Activated naive CD4-positive, alpha-beta T cell treated with anti-CD3 and anti-CD28 coated beads, Interleukin-2, amount 10 ng/mL, durations not matched to agents 7 days and 5 days (primary cell): ENCODE measurements around the gene FAIM.
A peak's percentile ranks its signal among the peaks of the same experiment; 100 is the strongest.
"Not testable (repeated sequence)": the region's sequence is repeated elsewhere in the genome, so short reads cannot be mapped to it uniquely, and the experiment has no call there.

Source experiments
- CTCF ChIA-PET: fragments of 350-600 bp; sonication (Branson Sonifier 250); formaldehyde crosslinking; loops from one replicate; lab custom pipeline; 2021; ENCODE audit warnings: antibody characterized with exemption; lab: Charles Lee
- DNase-seq: peaks from one replicate; pipeline ENCODE4 v3.0.0-alpha.2; 2020
- H3K27ac Mint-ChIP-seq: one replicate; pipeline ENCODE4 v1.8.0; 2021; ENCODE audit warnings: mild to moderate bottlenecking, moderate library complexity, mixed read lengths
- H3K27me3 Mint-ChIP-seq: one replicate; pipeline ENCODE4 v1.8.0; 2021; ENCODE audit warnings: mild to moderate bottlenecking, mixed read lengths
- H3K36me3 Mint-ChIP-seq: one replicate; pipeline ENCODE4 v1.8.0; 2021; ENCODE audit warnings: mixed read lengths
- H3K4me1 Mint-ChIP-seq: one replicate; pipeline ENCODE4 v1.8.0; 2021; ENCODE audit warnings: mixed read lengths
- H3K4me3 Mint-ChIP-seq: one replicate; pipeline ENCODE4 v1.8.0; 2021; ENCODE audit warnings: mild to moderate bottlenecking, moderate library complexity, mixed read lengths
- H3K9me3 Mint-ChIP-seq: one replicate; pipeline ENCODE4 v1.8.0; 2021; ENCODE audit warnings: mixed read lengths

The FAIM gene, protein sequence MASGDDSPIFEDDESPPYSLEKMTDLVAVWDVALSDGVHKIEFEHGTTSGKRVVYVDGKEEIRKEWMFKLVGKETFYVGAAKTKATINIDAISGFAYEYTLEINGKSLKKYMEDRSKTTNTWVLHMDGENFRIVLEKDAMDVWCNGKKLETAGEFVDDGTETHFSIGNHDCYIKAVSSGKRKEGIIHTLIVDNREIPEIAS

GRCh38 chr3:138608322-138609135, at the start of gene FAIM:
FAIM (plus strand) TSS chr3:138608771; CDS start chr3:138619727, 10,956 bp downstream.
- peak; percentile 75 for DNase-seq
- Mint-ChIP-seq H3K27ac (peak within 1 kb of the TSS; percentile 90), H3K9me3 (peaks cover 6% of the 10 kb centered on the region), H3K4me1 (peaks cover 19% of the 10 kb centered on the region), H3K4me3 (peak within 1 kb of the TSS; percentile 73), H3K27me3 (peaks cover 10% of the 10 kb centered on the region), H3K36me3 (peaks cover 10% of the 10 kb centered on the region)
- CTCF ChIA-PET: interaction anchor here (1.0 to 1.1 kb wide), 2 partner anchors 31 to 70 kb away, joined by 3 read pairs; no protein-coding TSS in a partner anchor

GRCh38 chr3:138559134-138559533, 49.4 kb upstream of the FAIM start:
- peaks cover 37% of the 10 kb centered on the region for H3K36me3 Mint-ChIP-seq
- no peak for DNase-seq
- no peak overlapping the region for H3K27ac Mint-ChIP-seq
- no peak overlapping the region for H3K4me3 Mint-ChIP-seq
- H3K4me1 Mint-ChIP-seq: peaks cover 8% of the 10 kb centered on the region
- H3K27me3 Mint-ChIP-seq: no peaks in the 10 kb centered on the region
- CTCF ChIA-PET: interaction anchor here (0.6 to 1.4 kb wide), 4 partner anchors 18 to 516 kb away, joined by 3 to 4 read pairs (median 3); no protein-coding TSS in a partner anchor
- peaks cover 26% of the 10 kb centered on the region for H3K9me3 Mint-ChIP-seq

DNA sequence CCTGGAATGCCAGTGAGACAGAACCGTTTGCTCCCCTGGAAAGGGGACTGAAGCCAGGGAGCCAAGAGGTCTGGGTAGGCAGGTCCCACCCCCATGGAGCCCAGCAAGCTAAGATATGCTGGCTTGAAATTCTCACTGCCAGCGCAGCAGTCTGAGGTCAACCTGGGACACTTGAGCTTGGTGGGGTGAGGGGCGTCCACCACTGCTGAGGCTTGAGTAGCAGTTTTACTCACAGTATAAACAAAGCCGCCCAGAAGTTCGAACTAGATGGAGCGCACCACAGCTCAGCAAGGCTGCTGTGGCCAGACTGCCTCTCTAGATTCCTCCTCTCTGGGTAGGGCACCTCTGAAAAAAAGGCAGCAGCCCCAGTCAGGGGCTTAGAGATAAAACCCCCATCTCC, 48.1 kb upstream of the FAIM start:
- H3K36me3 Mint-ChIP-seq: peaks cover 36% of the 10 kb centered on the region
- CTCF ChIA-PET: no interaction called here
- no peak overlapping the region for H3K4me3 Mint-ChIP-seq
- no peaks in the 10 kb centered on the region for H3K27me3 Mint-ChIP-seq
- no peak for DNase-seq
- H3K4me1 Mint-ChIP-seq: peaks cover 6% of the 10 kb centered on the region
- H3K27ac Mint-ChIP-seq: no peak overlapping the region
- H3K9me3 Mint-ChIP-seq: peaks cover 23% of the 10 kb centered on the region

- H3K4me3 Mint-ChIP-seq, DNase-seq, H3K27me3 Mint-ChIP-seq, CTCF ChIA-PET, H3K4me1 Mint-ChIP-seq, H3K27ac Mint-ChIP-seq: not testable (repeated sequence)
- H3K9me3 Mint-ChIP-seq: peaks cover 16% of the 10 kb centered on the region
- H3K36me3 Mint-ChIP-seq: peaks cover 39% of the 10 kb centered on the region
Observed at GRCh38 chr3:138562902-138563301, 45.7 kb upstream of the FAIM start.

GRCh38 chr3:138566293-138566692, 42.3 kb upstream of the FAIM start:
- CTCF ChIA-PET, H3K27me3 Mint-ChIP-seq, H3K4me1 Mint-ChIP-seq, DNase-seq, H3K4me3 Mint-ChIP-seq, H3K9me3 Mint-ChIP-seq, H3K27ac Mint-ChIP-seq: not testable (repeated sequence)
- peaks cover 38% of the 10 kb centered on the region for H3K36me3 Mint-ChIP-seq

GRCh38 chr3:138567403-138567802, 41.2 kb upstream of the FAIM start:
- DNase-seq: no peak
- CTCF ChIA-PET: interaction anchor here (1.1 kb wide), 1 partner anchor 348 kb away, joined by 3 read pairs; no protein-coding TSS in a partner anchor
- H3K27ac Mint-ChIP-seq: no peak overlapping the region
- H3K27me3 Mint-ChIP-seq: no peaks in the 10 kb centered on the region
- H3K4me3 Mint-ChIP-seq: no peak overlapping the region
- peaks cover 42% of the 10 kb centered on the region for H3K36me3 Mint-ChIP-seq
- peaks cover 17% of the 10 kb centered on the region for H3K4me1 Mint-ChIP-seq
- H3K9me3 Mint-ChIP-seq: peaks cover 3% of the 10 kb centered on the region

- CTCF ChIA-PET: interaction anchor here (1.0 to 2.1 kb wide), 3 partner anchors 24 to 90 kb away, joined by 3 to 6 read pairs (median 4); no protein-coding TSS in a partner anchor
- Mint-ChIP-seq H3K36me3 (peaks cover 49% of the 10 kb centered on the region), H3K27me3 (no peaks in the 10 kb centered on the region), H3K4me3 (no peak overlapping the region), H3K9me3 (peaks cover 10% of the 10 kb centered on the region), H3K27ac (no peak overlapping the region), H3K4me1 (peaks cover 11% of the 10 kb centered on the region)
- no peak for DNase-seq
Observed at GRCh38 chr3:138569090-138569489, 39.5 kb upstream of the FAIM start.

DNA sequence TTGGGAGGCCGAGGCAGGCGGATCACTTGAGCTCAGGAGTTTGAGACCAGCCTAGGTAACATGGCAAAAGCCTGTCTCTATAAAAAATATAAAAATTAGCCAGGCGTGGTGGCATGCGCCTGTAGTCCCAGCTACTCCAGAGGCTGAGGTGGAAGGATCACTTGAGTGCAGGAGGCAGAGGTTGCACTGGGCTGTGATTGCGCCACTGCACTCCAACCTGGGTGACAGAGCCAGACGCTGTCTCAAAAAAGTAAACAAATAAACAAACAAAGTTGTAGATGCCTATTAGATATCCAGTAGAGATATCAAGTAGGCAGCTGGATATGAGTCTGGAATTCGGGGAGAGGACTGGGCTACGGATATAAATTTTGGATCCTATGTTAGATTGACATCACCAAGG, 38.9 kb upstream of the FAIM start:
- H3K27me3 Mint-ChIP-seq, DNase-seq, H3K27ac Mint-ChIP-seq, H3K4me3 Mint-ChIP-seq: not testable (repeated sequence)
- CTCF ChIA-PET: interaction anchor here (1.0 to 2.1 kb wide), 3 partner anchors 23 to 90 kb away, joined by 3 to 6 read pairs (median 4); no protein-coding TSS in a partner anchor
- Mint-ChIP-seq H3K36me3 (peaks cover 51% of the 10 kb centered on the region), H3K4me1 (peaks cover 11% of the 10 kb centered on the region), H3K9me3 (peaks cover 12% of the 10 kb centered on the region)

- H3K4me3 Mint-ChIP-seq: no peak overlapping the region
- peaks cover 23% of the 10 kb centered on the region for H3K9me3 Mint-ChIP-seq
- no peaks in the 10 kb centered on the region for H3K27me3 Mint-ChIP-seq
- CTCF ChIA-PET: no interaction called here
- peaks cover 56% of the 10 kb centered on the region for H3K36me3 Mint-ChIP-seq
- no peak for DNase-seq
- no peak overlapping the region for H3K27ac Mint-ChIP-seq
- H3K4me1 Mint-ChIP-seq: peaks cover 28% of the 10 kb centered on the region
Observed at GRCh38 chr3:138573138-138573537, 35.4 kb upstream of the FAIM start.

DNA sequence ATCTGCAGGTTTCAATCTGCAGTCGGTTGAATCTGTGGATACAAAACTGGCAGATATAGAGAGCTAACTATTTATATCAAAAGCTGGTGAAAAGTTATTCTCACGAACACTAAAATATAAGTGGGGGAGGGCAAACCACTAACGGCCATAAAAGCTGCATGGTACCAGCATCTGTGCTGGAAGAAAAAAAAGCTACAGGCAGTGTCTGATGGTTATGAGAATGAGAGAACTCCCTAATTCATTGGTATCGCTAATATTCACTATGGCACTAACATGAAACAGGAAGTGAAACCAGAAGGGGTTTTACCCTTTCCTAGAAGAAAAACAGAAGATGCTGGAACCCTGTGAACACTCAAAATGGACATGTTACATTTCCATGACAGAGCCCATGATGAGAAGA, 30.4 kb upstream of the FAIM start:
- Mint-ChIP-seq H3K36me3 (peaks cover 42% of the 10 kb centered on the region), H3K9me3 (peaks cover 21% of the 10 kb centered on the region), H3K4me3 (peak overlapping the region; percentile 6), H3K27me3 (no peaks in the 10 kb centered on the region), H3K4me1 (peaks cover 37% of the 10 kb centered on the region), H3K27ac (peak overlapping the region; percentile 46)
- no peak for DNase-seq
- CTCF ChIA-PET: interaction anchor here (1.0 to 1.4 kb wide), 5 partner anchors 16 to 99 kb away, joined by 3 to 5 read pairs (median 3); partner anchors contain the start of genes CEP70 and FAIM

GRCh38 chr3:138578961-138579574, 29.5 kb upstream of the FAIM start:
- H3K9me3 Mint-ChIP-seq: peaks cover 16% of the 10 kb centered on the region
- CTCF ChIA-PET: interaction anchor here (1.3 kb wide), 1 partner anchor 15 kb away, joined by 5 read pairs; the partner anchor contains the start of gene CEP70
- DNase-seq: no peak
- H3K4me1 Mint-ChIP-seq: peaks cover 42% of the 10 kb centered on the region
- H3K36me3 Mint-ChIP-seq: peaks cover 37% of the 10 kb centered on the region
- H3K27ac Mint-ChIP-seq: no peak overlapping the region
- H3K4me3 Mint-ChIP-seq: no peak overlapping the region
- H3K27me3 Mint-ChIP-seq: no peaks in the 10 kb centered on the region

GRCh38 chr3:138587374-138587773, 21.2 kb upstream of the FAIM start:
- Mint-ChIP-seq H3K9me3 (no peaks in the 10 kb centered on the region), H3K4me1 (peaks cover 5% of the 10 kb centered on the region), H3K4me3 (no peak overlapping the region), H3K36me3 (peaks cover 25% of the 10 kb centered on the region), H3K27ac (no peak overlapping the region), H3K27me3 (no peaks in the 10 kb centered on the region)
- DNase-seq: no peak
- CTCF ChIA-PET: no interaction called here

DNA sequence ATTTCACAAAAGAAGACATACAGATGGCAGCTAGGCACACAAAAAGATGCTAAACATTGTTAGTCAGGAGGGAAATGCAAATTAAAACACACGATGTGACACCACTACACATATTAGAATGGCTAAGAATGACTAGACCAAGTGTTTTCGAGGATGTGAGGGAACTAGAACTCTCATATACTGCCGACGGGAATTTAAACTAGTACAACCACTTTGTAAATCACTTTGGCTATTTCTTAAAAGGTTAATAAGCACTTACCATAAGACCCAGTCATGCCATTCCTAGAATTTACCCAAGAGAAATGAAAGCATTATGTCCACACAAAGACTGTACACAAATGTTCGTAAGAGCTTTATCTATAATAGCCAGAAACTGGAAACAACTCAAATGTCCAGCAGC, 20.1 kb upstream of the FAIM start:
- Mint-ChIP-seq H3K36me3 (peaks cover 25% of the 10 kb centered on the region), H3K27me3 (no peaks in the 10 kb centered on the region), H3K4me3 (no peak overlapping the region), H3K9me3 (no peaks in the 10 kb centered on the region), H3K4me1 (peaks cover 8% of the 10 kb centered on the region), H3K27ac (no peak overlapping the region)
- no peak for DNase-seq
- CTCF ChIA-PET: interaction anchor here (1.0 kb wide), 1 partner anchor 166 kb away, joined by 3 read pairs; no protein-coding TSS in a partner anchor

DNA sequence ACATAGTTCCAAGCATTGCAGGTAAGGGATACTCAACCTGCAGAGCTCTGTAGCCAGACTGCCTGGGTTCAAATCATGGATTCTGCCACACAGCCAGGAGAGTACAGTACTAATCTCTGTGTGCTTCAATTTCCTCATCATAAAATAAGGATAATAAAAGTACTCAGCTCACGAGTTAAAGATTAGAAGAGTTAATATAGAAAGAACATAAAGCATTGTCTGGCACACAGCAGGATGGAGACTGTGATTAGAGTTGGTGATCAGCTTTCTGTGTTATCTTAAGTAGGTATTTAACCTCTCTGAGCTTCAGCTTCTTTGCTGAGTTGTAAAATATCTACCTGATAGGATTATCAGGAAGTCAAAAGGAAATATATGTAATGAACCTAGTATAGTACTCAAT, 17.2 kb upstream of the FAIM start:
- Mint-ChIP-seq H3K4me3 (no peak overlapping the region), H3K27ac (no peak overlapping the region)
- CTCF ChIA-PET: interaction anchor here (0.6 to 6.7 kb wide), 6 partner anchors 60 to 345 kb away, joined by 3 to 112 read pairs (median 18); no protein-coding TSS in a partner anchor

More for the DNA sequence above, 17.2 kb upstream of the FAIM start:
- H3K36me3 Mint-ChIP-seq: peaks cover 11% of the 10 kb centered on the region
- H3K4me1 Mint-ChIP-seq: peaks cover 13% of the 10 kb centered on the region
- no peaks in the 10 kb centered on the region for H3K9me3 Mint-ChIP-seq
- no peak for DNase-seq
- H3K27me3 Mint-ChIP-seq: no peaks in the 10 kb centered on the region
